T-cell (primary cell): ENCODE results near the gene RNF5. TPM values are rescaled to one million over a fixed set of nuclear protein-coding genes. Genes with fewer than 3 reads are reported as not detected.
"Not testable (repeated sequence)": the region's sequence is repeated elsewhere in the genome, so short reads cannot be mapped to it uniquely, and the experiment has no call there.

Source experiments
- ATAC-seq, 4 experiments: fragments of 200-7000 bp in 3 of 4; fragments of 150-1000 bp in 1 of 4; cut with Tn5 transposase; replicated peaks in 1 of 4; 1 replicate in 3 of 4; 2 replicates in 1 of 4; pipeline ENCODE4 v1.10.0; 2021; ENCODE audit warnings: moderate library complexity in 3 of 4, mild to moderate bottlenecking in 2 of 4, moderate number of reproducible peaks in 1 of 4
- CTCF ChIA-PET, 2 donors: fragments of 300-600 bp; sonication (Branson Sonifier 250); formaldehyde crosslinking; loops; one replicate each; lab custom pipeline; 2022; ENCODE audit warnings: antibody characterized with exemption in 2 of 2; lab: Charles Lee
- POLR2A ChIA-PET, 2 donors: fragments of 300-600 bp; sonication (Branson Sonifier 250); formaldehyde crosslinking; loops; one replicate each; lab custom pipeline; 2022; ENCODE audit warnings: antibody characterized with exemption in 2 of 2; lab: Charles Lee
- DNase-seq, 35 experiments: peaks; one replicate each; pipeline versions ENCODE4 v3.0.0 to v3.0.0-alpha.2; 2013 to 2023
- H3K27ac ChIP-seq: one replicate; pipeline ENCODE4 v1.5.1; 2013; ENCODE audit warnings: low read length
- H3K27me3 ChIP-seq, 2 experiments: replicated peaks in 1 of 2; 1 replicate in 1 of 2; 2 replicates in 1 of 2; pipeline versions ENCODE4 v1.6.1 to v1.7.0; 2013; ENCODE audit warnings: low read length in 1 of 2, mixed read lengths in 1 of 2; ENCODE audit not compliant: control insufficient read depth in 2 of 2, insufficient read depth in 2 of 2; ENCODE audit errors: extremely low read depth in 1 of 2
- H3K36me3 ChIP-seq, 2 donors: 1 replicate in 1 of 2; 2 replicates in 1 of 2; pipeline versions ENCODE4 v1.6.1 to v1.7.0; 2013; ENCODE audit warnings: low read length in 1 of 2; ENCODE audit not compliant: control insufficient read depth in 2 of 2, insufficient read depth in 1 of 2; ENCODE audit errors: extremely low read depth in 1 of 2
- H3K4me1 ChIP-seq, 2 experiments: 1 replicate in 1 of 2; 2 replicates in 1 of 2; pipeline versions ENCODE4 v1.6.1 to v1.7.0; 2013; ENCODE audit warnings: low read length in 2 of 2, mixed read lengths in 1 of 2; ENCODE audit not compliant: insufficient read depth in 2 of 2, control insufficient read depth in 1 of 2; ENCODE audit errors: extremely low read depth in 1 of 2
- H3K4me3 ChIP-seq, 2 donors: 1 replicate in 1 of 2; 2 replicates in 1 of 2; pipeline versions ENCODE4 v1.5.1 to v1.7.0; 2013; ENCODE audit warnings: mild to moderate bottlenecking in 2 of 2, low read length in 1 of 2, moderate library complexity in 1 of 2; ENCODE audit not compliant: control insufficient read depth in 1 of 2; ENCODE audit errors: extremely low read depth in 1 of 2
- H3K9me3 ChIP-seq: 2 replicates; pipeline ENCODE4 v1.7.0; 2013
- H3K27ac Mint-ChIP-seq, 2 donors: one replicate each; pipeline ENCODE4 v1.8.0; 2020 to 2021; ENCODE audit warnings: mild to moderate bottlenecking in 2 of 2, mixed read lengths in 2 of 2
- H3K27me3 Mint-ChIP-seq, 2 donors: one replicate each; pipeline ENCODE4 v1.8.0; 2021 to 2022; ENCODE audit warnings: mixed read lengths in 2 of 2
- H3K36me3 Mint-ChIP-seq: one replicate; pipeline ENCODE4 v1.8.0; 2021; ENCODE audit warnings: mixed read lengths
- H3K4me1 Mint-ChIP-seq, 3 donors: one replicate each; pipeline ENCODE4 v1.8.0; 2020 to 2022; ENCODE audit warnings: mixed read lengths in 3 of 3, mild to moderate bottlenecking in 1 of 3
- H3K4me3 Mint-ChIP-seq, 3 donors: one replicate each; pipeline ENCODE4 v1.8.0; 2020 to 2022; ENCODE audit warnings: mild to moderate bottlenecking in 3 of 3, mixed read lengths in 3 of 3, moderate library complexity in 3 of 3
- H3K9me3 Mint-ChIP-seq, 3 donors: one replicate each; pipeline ENCODE4 v1.8.0; 2020 to 2022; ENCODE audit warnings: mixed read lengths in 3 of 3
- WGBS: methylation state at CpG from one replicate; pipeline ENCODE4 v1.1.5; 2013; ENCODE audit warnings: missing lambda C conversion rate; ENCODE audit not compliant: insufficient coverage; 5-methylcytosine and 5-hydroxymethylcytosine counted together
- total RNA-seq, 35 experiments: library from RNA in 6 of 35; stranded (reverse) in 6 of 35; fragments of 120-200 nt in 1 of 35; gene quantifications; one replicate each; pipeline versions ENCODE4 v1.2.1 to v1.2.4 and lab custom pipeline; 2013 to 2026

Gene RNF5
- total RNA-seq, 5 donors from 2014 or later (not counting 1 experiment from before 2014, with no cell fraction given), result 23.6 to 49.3 (median 44.6) TPM

- DNase-seq (no peak), ATAC-seq (no peak)
- no peaks in the 10 kb centered on the region for H3K9me3 Mint-ChIP-seq
- no peak overlapping the region for H3K4me3 Mint-ChIP-seq
- no peak overlapping the region for H3K27ac ChIP-seq
- no peaks in the 10 kb centered on the region for H3K36me3 Mint-ChIP-seq
- H3K4me3 ChIP-seq, result no peak overlapping the region
- H3K36me3 ChIP-seq, result peaks cover 0 to 1% of the 10 kb centered on the region in 2 donors
- peaks cover 0 to 4% of the 10 kb centered on the region in 2 experiments for H3K27me3 ChIP-seq
- ChIA-PET POLR2A (no interaction called here), CTCF (no interaction called here)
- no peaks in the 10 kb centered on the region for H3K9me3 ChIP-seq
- no peak overlapping the region for H3K27ac Mint-ChIP-seq
- no CpG with 5 or more reads among the region's 4 CpGs for WGBS
- peaks cover 15 to 18% (median 16%) of the 10 kb centered on the region in 3 donors for H3K4me1 Mint-ChIP-seq
- H3K4me1 ChIP-seq, result peaks cover 6 to 19% of the 10 kb centered on the region in 2 experiments
- H3K27me3 Mint-ChIP-seq, result no peaks in the 10 kb centered on the region
Observed at GRCh38 chr6:32133786-32134185, 44.4 kb upstream of the RNF5 start.

GRCh38 chr6:32137454-32137853 is 40.8 kb upstream of the RNF5 start:
- ChIA-PET CTCF (no interaction called here), POLR2A (no interaction called here)
- Mint-ChIP-seq H3K36me3 (no peaks in the 10 kb centered on the region), H3K27me3 (peaks cover 3 to 8% of the 10 kb centered on the region in 2 donors), H3K27ac (no peak overlapping the region), H3K4me3 (no peak overlapping the region), H3K4me1 (no peaks in the 10 kb centered on the region), H3K9me3 (no peaks in the 10 kb centered on the region)
- H3K4me1 ChIP-seq, result no peaks in the 10 kb centered on the region
- no peak overlapping the region for H3K27ac ChIP-seq
- DNase-seq (no peak), ATAC-seq (no peak)
- no peaks in the 10 kb centered on the region for H3K36me3 ChIP-seq
- no peaks in the 10 kb centered on the region for H3K9me3 ChIP-seq
- H3K27me3 ChIP-seq, result peaks cover 2 to 4% of the 10 kb centered on the region in 2 experiments
- no peak overlapping the region for H3K4me3 ChIP-seq

GRCh38 chr6:32139590-32139989 is 38.6 kb upstream of the RNF5 start:
- DNase-seq (no peak), ATAC-seq (no peak)
- Mint-ChIP-seq H3K9me3 (no peaks in the 10 kb centered on the region), H3K27me3 (peaks cover 3 to 8% of the 10 kb centered on the region in 2 donors), H3K27ac (no peak overlapping the region), H3K36me3 (no peaks in the 10 kb centered on the region), H3K4me1 (no peaks in the 10 kb centered on the region), H3K4me3 (no peak overlapping the region)
- Histone ChIP-seq H3K9me3 (no peaks in the 10 kb centered on the region), H3K4me3 (no peak overlapping the region), H3K27ac (no peak overlapping the region), H3K27me3 (peaks cover 2 to 4% of the 10 kb centered on the region in 2 experiments), H3K4me1 (no peaks in the 10 kb centered on the region), H3K36me3 (no peaks in the 10 kb centered on the region)
- 88% methylated on average over 2 of the region's 5 CpGs for WGBS
- CTCF ChIA-PET, result no interaction called here
- POLR2A ChIA-PET, result no interaction called here

GRCh38 chr6:32140420-32141046 is 37.7 kb upstream of the RNF5 start:
- ChIA-PET CTCF (no interaction called here), POLR2A (no interaction called here)
- Mint-ChIP-seq H3K27ac (no peak overlapping the region), H3K4me1 (no peaks in the 10 kb centered on the region), H3K4me3 (no peak overlapping the region), H3K36me3 (no peaks in the 10 kb centered on the region), H3K27me3 (peaks cover 3 to 8% of the 10 kb centered on the region in 2 donors), H3K9me3 (no peaks in the 10 kb centered on the region)
- peaks cover 2 to 4% of the 10 kb centered on the region in 2 experiments for H3K27me3 ChIP-seq
- H3K9me3 ChIP-seq, result no peaks in the 10 kb centered on the region
- ATAC-seq (no peak), DNase-seq (no peak)
- 90% methylated on average over 5 of the region's 5 CpGs for WGBS
- no peak overlapping the region for H3K4me3 ChIP-seq
- no peaks in the 10 kb centered on the region for H3K36me3 ChIP-seq
- no peak overlapping the region for H3K27ac ChIP-seq
- no peaks in the 10 kb centered on the region for H3K4me1 ChIP-seq

- ChIA-PET POLR2A (interaction anchor here in 1 of 2 donors (0.6 kb wide), 1 partner anchor 1067 kb away, joined by 3 read pairs; no protein-coding TSS in a partner anchor), CTCF (interaction anchor here in 1 of 2 donors (0.6 to 1.1 kb wide), 2 partner anchors 12 to 47 kb away, joined by 3 read pairs; no protein-coding TSS in a partner anchor)
- H3K36me3 ChIP-seq, H3K9me3 ChIP-seq, H3K9me3 Mint-ChIP-seq, ATAC-seq, H3K27ac Mint-ChIP-seq, H3K4me3 Mint-ChIP-seq, DNase-seq, H3K27ac ChIP-seq, H3K36me3 Mint-ChIP-seq, H3K4me3 ChIP-seq: not testable (repeated sequence)
- WGBS, result no CpG with 5 or more reads among the region's 7 CpGs
- Mint-ChIP-seq H3K27me3 (peaks cover 3 to 28% of the 10 kb centered on the region in 2 donors), H3K4me1 (peaks cover 14 to 22% (median 15%) of the 10 kb centered on the region in 3 donors)
- Histone ChIP-seq H3K27me3 (peaks cover 5 to 21% of the 10 kb centered on the region in 2 experiments), H3K4me1 (peaks cover 0 to 18% of the 10 kb centered on the region in 2 experiments)
Observed at GRCh38 chr6:32144238-32144637, 34.0 kb upstream of the RNF5 start.

GRCh38 chr6:32146287-32146686 is 31.9 kb upstream of the RNF5 start:
- H3K4me1 Mint-ChIP-seq, result peaks cover 28 to 34% (median 31%) of the 10 kb centered on the region in 3 donors
- H3K4me3 Mint-ChIP-seq, result no peak overlapping the region
- WGBS, result 100% methylated on average over 1 of the region's 1 CpG

More at GRCh38 chr6:32146287-32146686, 31.9 kb upstream of the RNF5 start:
- Histone ChIP-seq H3K36me3 (no peaks in the 10 kb centered on the region), H3K9me3 (no peaks in the 10 kb centered on the region), H3K4me1 (peaks cover 0 to 31% of the 10 kb centered on the region in 2 experiments), H3K27me3 (peaks cover 5 to 36% of the 10 kb centered on the region in 2 experiments), H3K4me3 (no peak overlapping the region), H3K27ac (no peak overlapping the region)
- H3K36me3 Mint-ChIP-seq, result no peaks in the 10 kb centered on the region
- ATAC-seq (no peak), DNase-seq (no peak)
- H3K27me3 Mint-ChIP-seq, result peaks cover 6 to 42% of the 10 kb centered on the region in 2 donors
- H3K27ac Mint-ChIP-seq, result no peak overlapping the region
- H3K9me3 Mint-ChIP-seq, result no peaks in the 10 kb centered on the region
- POLR2A ChIA-PET, result no interaction called here
- CTCF ChIA-PET, result no interaction called here
